SU-DHL-6 (cell line): Measurements from ENCODE around the gene GLG1.
"Not testable (repeated sequence)": the region's sequence is repeated elsewhere in the genome, so short reads cannot be mapped to it uniquely, and the experiment has no call there.

Source experiments
- H2AFZ ChIP-seq: fragments of 200-600 bp; sonication (generic); 2 replicates; pipeline ENCODE4 v1.6.1; 2014; ENCODE audit warnings: low read depth, mild to moderate bottlenecking, moderate library complexity, mixed read lengths, antibody characterized with exemption, low read length; ENCODE audit not compliant: severe bottlenecking
- H3F3A ChIP-seq: fragments of 200-600 bp; shearing (Covaris generic); 2 replicates; pipeline ENCODE4 v1.6.0; 2016; ENCODE audit warnings: antibody characterized with exemption, mild to moderate bottlenecking; ENCODE audit not compliant: insufficient read depth
- H3K27ac ChIP-seq: fragments of 200-600 bp; sonication (generic); 2 replicates; pipeline ENCODE4 v1.5.1; 2016; ENCODE audit warnings: low read depth, mild to moderate bottlenecking, low read length, moderate library complexity, mixed read lengths
- H3K27me3 ChIP-seq: fragments of 200-600 bp; sonication (generic), shearing (Covaris generic); 2 replicates; pipeline ENCODE4 v1.6.0; 2014; ENCODE audit warnings: mild to moderate bottlenecking, low read length
- H3K36me3 ChIP-seq: fragments of 200-600 bp; sonication (generic); 2 replicates; pipeline ENCODE4 v1.6.1; 2014; ENCODE audit warnings: mild to moderate bottlenecking, low read length, mixed read lengths
- H3K4me2 ChIP-seq: fragments of 300-600, 200-600 bp; shearing (Covaris generic), sonication (generic); 2 replicates; pipeline ENCODE4 v1.6.0; 2014; ENCODE audit warnings: low read length, low read depth, mild to moderate bottlenecking; ENCODE audit not compliant: poor library complexity, severe bottlenecking
- H3K4me3 ChIP-seq: fragments of 200-600 bp; sonication (generic); 2 replicates; pipeline ENCODE4 v1.5.1; 2014; ENCODE audit warnings: antibody characterized with exemption, low read length, mild to moderate bottlenecking, mixed read lengths; ENCODE audit not compliant: insufficient read depth, poor library complexity, severe bottlenecking
- H3K79me2 ChIP-seq: fragments of 200-600 bp; sonication (generic); 2 replicates; pipeline ENCODE4 v1.6.1; 2014; ENCODE audit warnings: mild to moderate bottlenecking, low read length, moderate library complexity; ENCODE audit not compliant: insufficient read depth
- H3K9ac ChIP-seq: fragments of 200-600 bp; sonication (generic); 2 replicates; pipeline ENCODE4 v1.7.0; 2014; ENCODE audit warnings: mild to moderate bottlenecking, low read length
- H3K9me2 ChIP-seq: fragments of 200-600 bp; sonication (generic); replicated peaks from 2 replicates; pipeline ENCODE4 v1.6.1; 2014; ENCODE audit warnings: low read length; ENCODE audit not compliant: insufficient read depth
- H3K9me3 ChIP-seq: fragments of 200-600 bp; sonication (generic); 2 replicates; pipeline ENCODE4 v1.6.1; 2014; ENCODE audit warnings: low read length, mixed read lengths; ENCODE audit not compliant: insufficient read depth
- H4K20me1 ChIP-seq: fragments of 200-600 bp; sonication (generic); 2 replicates; pipeline ENCODE4 v1.6.1; 2014; ENCODE audit warnings: low read depth, mild to moderate bottlenecking, antibody characterized with exemption, low read length, moderate library complexity, mixed read lengths

Gene GLG1

GRCh38 chr16:74420612-74421481 lies 186.1 kb downstream of the GLG1 start, which contains the start of gene CLEC18B:
Gene CLEC18B, minus strand, starts transcription at chr16:74421478. Its CDS starts 208 bp downstream, at chr16:74421270.
- H4K20me1 ChIP-seq, H3K4me2 ChIP-seq, H2AFZ ChIP-seq, H3K36me3 ChIP-seq, H3K4me3 ChIP-seq, H3K27me3 ChIP-seq, H3K9ac ChIP-seq, H3K27ac ChIP-seq, H3K9me2 ChIP-seq, H3K9me3 ChIP-seq, H3K79me2 ChIP-seq, H3F3A ChIP-seq: not testable (repeated sequence)

GRCh38 chr16:74419811-74420210 lies 187.1 kb downstream of the GLG1 start:
- H3K9me3 ChIP-seq, H3K79me2 ChIP-seq, H3K27me3 ChIP-seq, H4K20me1 ChIP-seq, H3K9ac ChIP-seq, H3K36me3 ChIP-seq, H3K9me2 ChIP-seq, H3K27ac ChIP-seq, H3F3A ChIP-seq, H2AFZ ChIP-seq, H3K4me2 ChIP-seq, H3K4me3 ChIP-seq: not testable (repeated sequence)

GRCh38 chr16:74417897-74418296 lies 189.0 kb downstream of the GLG1 start:
- not testable (repeated sequence) for H3F3A ChIP-seq, H3K9me3 ChIP-seq, H2AFZ ChIP-seq, H3K9ac ChIP-seq, H3K27ac ChIP-seq, H3K79me2 ChIP-seq, H3K9me2 ChIP-seq, H3K4me3 ChIP-seq, H4K20me1 ChIP-seq, H3K27me3 ChIP-seq, H3K4me2 ChIP-seq, H3K36me3 ChIP-seq

- H2AFZ ChIP-seq, H4K20me1 ChIP-seq, H3K9ac ChIP-seq: not testable (repeated sequence)
Observed at GRCh38 chr16:74413920-74414319, 193.0 kb downstream of the GLG1 start.

GRCh38 chr16:74413485-74413884 lies 193.4 kb downstream of the GLG1 start:
- not testable (repeated sequence) for H3F3A ChIP-seq, H3K36me3 ChIP-seq, H3K4me3 ChIP-seq, H3K9ac ChIP-seq, H3K79me2 ChIP-seq, H3K4me2 ChIP-seq, H2AFZ ChIP-seq, H3K27me3 ChIP-seq, H3K9me3 ChIP-seq, H3K27ac ChIP-seq, H4K20me1 ChIP-seq, H3K9me2 ChIP-seq

More at GRCh38 chr16:74413920-74414319, 193.0 kb downstream of the GLG1 start:
- not testable (repeated sequence) for H3K9me3 ChIP-seq, H3F3A ChIP-seq, H3K27me3 ChIP-seq, H3K4me3 ChIP-seq, H3K79me2 ChIP-seq, H3K9me2 ChIP-seq, H3K27ac ChIP-seq, H3K36me3 ChIP-seq, H3K4me2 ChIP-seq

- H3K9me2 ChIP-seq, H3K27me3 ChIP-seq, H3K36me3 ChIP-seq, H3K9ac ChIP-seq, H2AFZ ChIP-seq, H3F3A ChIP-seq, H3K4me3 ChIP-seq, H4K20me1 ChIP-seq, H3K79me2 ChIP-seq, H3K9me3 ChIP-seq, H3K4me2 ChIP-seq, H3K27ac ChIP-seq: not testable (repeated sequence)
Observed at GRCh38 chr16:74412775-74413390, 194.0 kb downstream of the GLG1 start.

GRCh38 chr16:74412138-74412774 lies 194.7 kb downstream of the GLG1 start:
- H4K20me1 ChIP-seq, H3K27ac ChIP-seq, H3K4me2 ChIP-seq, H3K4me3 ChIP-seq, H3K9me3 ChIP-seq, H3K27me3 ChIP-seq, H3K9me2 ChIP-seq, H3F3A ChIP-seq, H3K9ac ChIP-seq, H3K79me2 ChIP-seq, H3K36me3 ChIP-seq, H2AFZ ChIP-seq: not testable (repeated sequence)

- not testable (repeated sequence) for H3K79me2 ChIP-seq, H3K4me2 ChIP-seq, H3K4me3 ChIP-seq, H3K36me3 ChIP-seq, H3K9ac ChIP-seq, H3K9me2 ChIP-seq, H3K27me3 ChIP-seq, H2AFZ ChIP-seq, H3F3A ChIP-seq, H4K20me1 ChIP-seq, H3K27ac ChIP-seq, H3K9me3 ChIP-seq
Observed at GRCh38 chr16:74410981-74411380, 195.9 kb downstream of the GLG1 start.
